Right ventricle myocardium inferior (tissue), 1 donor: ENCODE data around the gene HHATL. TPM values are rescaled to one million over a fixed set of nuclear protein-coding genes. Genes with fewer than 3 reads are reported as not detected.
"Not testable (repeated sequence)": the region's sequence is repeated elsewhere in the genome, so short reads cannot be mapped to it uniquely, and the experiment has no call there.

ENCODE experiments used
- ATAC-seq: fragments of 200-7000 bp; cut with Tn5 transposase; one replicate; pipeline ENCODE4 v1.9.1; 2020; ENCODE audit warnings: mild to moderate bottlenecking, moderate library complexity
- DNase-seq: peaks from one replicate; pipeline ENCODE4 v3.0.0; 2021; ENCODE audit errors: missing footprints
- intact Hi-C: fragments of 100-400 bp; cut with DNase I; formaldehyde crosslinking; loops from one replicate; pipeline ENCODE4 v1.11.0; 2022
- total RNA-seq: library from RNA; stranded (reverse); fragmentation: NEBNext Ultra II Directional; extraction: Animal tissue kit (Norgen Biotek cat#: 25700); gene quantifications from one replicate; pipeline ENCODE4 v1.2.1, GENCODE V29; 2021
- donor health status: DM: no; HTN: yes; CAD: no; lungs with severe emphysema.

HHATL gene
- total RNA-seq, 1 donor from 2014 or later: 440 TPM

DNA sequence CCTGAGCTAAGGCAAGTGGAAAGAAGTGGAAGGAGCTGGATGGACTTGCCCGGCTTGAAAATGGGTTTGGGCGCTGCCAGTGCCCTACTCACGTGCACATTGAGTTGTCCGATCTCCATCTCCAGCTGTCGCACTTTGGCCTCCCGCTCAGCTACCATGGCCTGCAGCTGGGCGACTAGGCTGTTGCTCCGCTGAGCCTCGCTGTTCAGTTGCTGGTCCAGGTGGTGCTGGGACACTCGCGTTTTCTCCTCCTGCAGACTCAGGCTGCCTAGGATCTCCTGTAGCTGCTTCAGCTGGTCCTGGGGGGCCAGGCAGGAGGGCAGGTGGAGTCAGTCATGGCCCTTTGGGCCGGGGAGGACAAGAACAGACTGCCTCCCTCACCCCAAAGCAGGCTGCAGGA lies 33.0 kb upstream of the HHATL start:
- ATAC-seq (no peak), DNase-seq (no peak)
- intact Hi-C loops: no loop called here

DNA sequence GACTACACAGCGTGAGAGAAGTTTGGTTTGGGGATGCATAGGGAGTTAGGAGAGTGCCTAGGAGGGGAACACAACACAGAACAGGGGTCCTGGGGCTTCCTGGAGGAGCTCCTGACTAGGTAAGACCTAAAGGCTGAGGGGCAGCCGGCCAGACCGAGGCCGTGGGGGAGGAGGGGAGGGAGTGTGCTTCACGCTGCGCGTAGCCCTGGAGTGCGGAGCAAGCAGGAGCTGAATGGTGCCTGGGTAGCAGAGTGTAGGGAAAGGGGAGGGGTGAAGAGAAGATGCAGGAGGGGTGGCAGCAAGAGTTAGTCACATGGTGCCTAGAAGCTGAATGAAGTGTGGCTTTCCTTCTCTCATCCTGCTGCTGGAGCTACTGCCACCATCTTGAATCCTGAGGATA lies 32.4 kb upstream of the HHATL start:
- intact Hi-C loops: no loop called here
- no peak for DNase-seq
- no peak for ATAC-seq

DNA sequence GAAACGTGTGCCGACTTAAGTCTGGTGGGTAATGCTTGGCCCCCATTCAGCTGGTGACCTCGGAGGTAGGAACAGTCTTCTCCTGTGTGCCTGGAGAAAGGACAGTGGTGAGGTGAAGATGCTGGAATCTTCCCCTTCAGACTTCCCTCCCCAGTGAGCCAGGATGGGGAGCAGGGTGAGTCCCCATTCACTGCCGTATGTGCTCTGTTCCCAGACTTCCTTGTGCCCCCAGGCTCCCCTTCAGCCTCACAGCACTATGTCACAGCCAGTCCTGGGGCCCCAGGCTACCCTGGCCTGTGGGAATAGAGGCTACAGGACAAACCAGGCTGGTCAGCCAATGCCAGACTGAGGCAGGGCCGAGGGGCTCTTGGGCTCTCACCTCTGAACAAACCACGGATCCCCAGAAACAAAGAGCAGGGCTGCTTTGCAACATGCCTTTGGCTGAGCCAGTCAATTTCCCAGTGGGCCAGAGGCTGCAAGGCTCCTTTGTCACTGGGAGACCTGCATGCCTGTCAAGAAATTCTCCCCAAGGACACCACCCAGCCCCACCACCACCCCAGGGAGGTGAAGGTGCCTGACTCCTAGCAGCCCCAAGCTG lies 31.8 kb upstream of the HHATL start:
- DNase-seq: no peak
- intact Hi-C loops: no loop called here
- ATAC-seq: no peak

DNA sequence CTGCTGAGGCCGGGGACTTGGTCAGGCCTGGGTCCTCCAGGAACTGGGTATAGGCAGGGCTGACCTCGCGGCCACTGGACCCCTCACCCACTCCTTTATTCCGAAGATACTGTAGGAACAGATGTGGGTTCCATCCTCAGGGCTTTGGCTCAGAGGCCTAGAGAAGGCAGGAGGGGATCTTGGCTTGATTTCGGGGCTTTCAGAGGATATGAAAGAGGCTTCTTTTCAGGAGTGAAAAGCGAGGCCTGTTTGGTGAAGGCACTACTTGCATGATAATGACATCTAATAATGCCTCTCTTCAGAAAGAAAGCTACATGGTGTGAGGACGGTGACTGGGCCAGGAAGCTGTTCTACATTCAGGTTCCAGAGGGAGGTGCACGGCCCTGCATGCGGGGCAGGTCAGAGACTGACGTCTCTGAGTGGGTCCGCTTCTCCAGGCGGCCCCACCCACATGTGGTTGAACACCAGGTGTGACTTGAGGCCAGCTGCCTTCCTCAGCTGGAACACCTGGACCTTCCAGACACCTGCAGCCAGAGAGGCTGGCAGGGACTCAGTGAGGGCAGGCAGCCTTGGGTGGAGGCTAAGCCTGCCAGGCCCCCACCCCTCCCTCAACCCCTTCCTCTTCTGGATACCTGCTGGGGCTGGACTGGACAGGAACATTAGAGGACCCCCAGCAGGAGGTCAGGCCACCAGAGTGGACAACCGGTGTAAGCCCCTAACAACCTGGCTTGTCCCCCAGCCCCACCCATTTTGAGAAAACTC lies 31.1 kb upstream of the HHATL start:
- intact Hi-C loops: no loop called here
- DNase-seq (no peak), ATAC-seq (no peak)

DNA sequence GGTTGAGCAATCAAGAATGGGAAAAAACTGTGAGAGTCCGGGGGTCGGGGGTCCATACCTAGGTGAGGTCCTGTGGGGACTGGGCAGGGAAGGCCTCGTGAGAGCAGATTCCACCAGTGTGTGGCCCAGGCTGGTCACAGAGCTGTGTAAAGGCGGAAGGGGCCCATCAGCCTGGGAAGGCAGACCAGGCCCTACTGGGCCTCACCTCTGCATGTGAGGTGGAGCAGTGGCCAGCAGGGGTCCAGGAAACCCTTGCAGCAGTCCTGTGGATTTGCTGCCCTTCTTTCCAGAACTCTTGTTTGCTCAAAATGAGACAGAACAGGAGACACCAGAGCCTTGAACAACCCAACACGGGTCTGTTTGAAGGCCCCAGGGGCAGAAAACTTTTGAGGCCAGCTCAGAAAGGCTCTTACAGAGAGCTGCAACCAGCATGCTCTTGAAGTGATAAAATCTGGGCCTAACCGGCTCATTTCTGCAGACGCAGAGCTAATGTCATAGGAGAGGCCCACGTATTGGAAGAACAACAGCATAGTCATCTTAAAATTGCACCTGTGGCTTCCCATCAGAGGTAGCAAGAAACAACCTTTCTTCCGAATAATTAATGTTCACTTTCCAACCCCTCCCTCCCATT lies 30.3 kb upstream of the HHATL start:
- intact Hi-C loops: no loop called here
- DNase-seq: no peak

DNA sequence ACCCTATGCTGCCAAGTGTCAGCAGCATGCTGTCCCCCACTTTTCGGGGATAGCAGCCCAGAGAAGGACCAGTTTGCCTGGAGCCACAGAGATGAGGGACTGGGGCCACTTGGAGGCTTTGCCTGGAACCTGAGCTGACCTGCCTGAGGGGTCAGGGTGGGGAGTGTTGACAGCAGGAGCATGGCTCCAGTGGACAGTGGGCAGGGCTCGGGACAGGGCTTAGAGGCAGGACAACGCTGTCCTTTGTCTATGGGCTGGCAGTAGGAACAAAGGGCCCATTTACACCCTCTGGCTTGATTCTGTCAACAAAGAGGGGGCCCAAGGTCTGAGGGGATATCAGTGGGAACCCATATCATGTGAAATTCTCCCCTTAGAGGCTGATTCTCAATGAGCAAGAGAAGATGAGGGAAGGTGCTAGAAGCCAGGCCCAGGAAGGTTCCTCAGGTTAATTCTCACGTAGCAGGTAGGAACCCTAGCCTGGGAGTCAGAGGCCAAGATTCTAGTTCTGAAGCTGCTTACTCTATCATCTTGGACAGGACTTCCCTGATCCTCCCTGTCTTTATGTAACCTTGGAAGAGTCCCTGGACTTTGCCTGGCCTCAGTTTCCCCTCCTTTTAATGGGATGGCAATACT lies 29.7 kb upstream of the HHATL start:
- DNase-seq (no peak), ATAC-seq (no peak)
- intact Hi-C loops: no loop called here

More for the DNA sequence above, 30.3 kb upstream of the HHATL start:
- ATAC-seq: no peak

DNA sequence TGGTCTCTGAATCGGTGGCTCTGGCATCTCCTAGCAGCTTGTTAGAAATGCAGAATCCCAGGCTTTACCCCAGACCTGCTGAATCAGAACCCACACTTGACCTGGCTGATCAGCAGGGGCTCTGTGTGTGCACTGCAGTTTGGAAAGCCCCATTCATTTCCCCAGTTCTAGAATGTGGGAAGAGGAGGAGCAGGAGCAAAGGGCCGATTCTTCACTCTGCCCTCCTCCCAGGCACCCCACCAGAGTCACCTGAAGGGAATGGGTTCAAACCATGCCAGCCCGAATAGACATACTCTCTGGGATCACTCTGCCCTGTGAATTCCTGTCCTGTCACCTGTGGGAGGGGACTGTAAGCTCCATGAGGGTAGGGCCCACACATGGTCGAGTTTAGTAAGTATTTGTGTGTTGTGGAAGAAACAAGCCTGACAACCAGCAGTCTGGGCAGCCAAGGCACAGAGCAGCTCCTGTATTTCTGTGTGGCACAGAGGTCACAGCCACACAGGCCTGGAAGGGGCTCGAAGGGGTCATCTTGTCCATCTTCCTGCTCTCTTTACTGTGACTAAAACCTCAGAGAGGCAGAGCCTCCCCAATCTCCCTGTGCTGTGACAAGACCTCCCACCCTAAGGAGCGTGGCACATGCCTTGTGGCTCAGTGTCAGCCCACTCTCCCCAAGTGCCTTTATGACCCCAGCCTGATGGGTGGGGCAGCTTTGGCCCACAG lies 29.0 kb upstream of the HHATL start:
- DNase-seq (no peak), ATAC-seq (no peak)
- intact Hi-C loops: no loop called here

DNA sequence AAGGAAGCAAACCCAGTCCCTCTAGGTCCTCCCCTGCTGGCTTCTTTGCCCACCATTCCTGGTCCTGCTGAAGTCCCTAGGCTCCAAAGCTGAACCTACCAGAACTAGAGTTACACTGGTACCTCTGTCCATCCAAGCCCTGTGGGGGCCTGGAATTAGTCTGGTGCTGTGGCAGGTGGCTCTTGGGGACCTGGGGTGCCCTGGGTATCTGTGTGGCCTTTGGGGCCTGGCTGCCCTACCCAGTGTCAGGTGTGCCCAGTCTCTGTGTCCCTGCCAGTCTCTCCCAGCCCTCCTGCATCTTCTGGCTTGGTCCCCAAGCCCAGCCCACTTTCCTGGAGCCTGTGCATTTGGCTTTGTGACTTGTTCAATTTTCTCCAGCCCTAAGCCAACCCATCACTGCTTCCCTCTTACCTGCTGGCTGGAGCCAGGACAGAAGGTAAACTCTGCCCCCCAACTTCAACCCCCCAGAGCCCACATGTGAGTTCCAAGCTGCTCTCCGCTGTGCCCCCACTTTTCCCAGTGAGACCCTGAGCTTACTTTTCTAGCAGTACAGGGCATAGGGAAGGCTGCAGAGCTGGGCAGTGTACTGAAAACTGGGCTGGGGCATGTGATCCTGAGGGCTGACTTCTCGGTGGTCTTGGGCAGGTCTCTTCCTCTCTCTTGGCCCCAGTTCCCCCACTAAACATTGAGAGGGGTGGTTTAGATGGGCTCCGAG lies 28.3 kb upstream of the HHATL start:
- ATAC-seq (no peak), DNase-seq (no peak)
- intact Hi-C loops: loop anchor here (1.0 kb wide), 1 partner anchor 8 kb away; no protein-coding TSS in a partner anchor

DNA sequence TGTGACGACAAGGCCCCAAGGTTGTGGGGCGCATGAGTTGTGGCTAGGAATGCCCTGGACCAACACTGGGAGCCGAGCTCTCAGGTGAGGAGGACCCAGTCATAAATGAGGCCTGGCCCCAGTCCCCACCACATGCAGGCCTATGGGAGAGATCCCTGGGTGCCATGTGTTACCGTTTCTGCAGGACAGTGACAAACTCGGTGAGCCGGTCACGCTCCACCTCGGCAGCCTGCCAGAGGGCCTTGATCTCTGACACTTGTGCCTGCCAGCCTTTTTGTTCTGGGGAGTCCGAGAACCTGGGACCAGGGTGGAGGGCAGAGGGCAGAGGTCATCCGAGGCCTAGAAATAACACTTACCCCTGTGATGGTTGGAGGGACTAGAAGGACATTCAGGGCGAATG lies 27.7 kb upstream of the HHATL start:
- intact Hi-C loops: loop anchor here (1.0 kb wide), 1 partner anchor 9 kb away; no protein-coding TSS in a partner anchor
- DNase-seq: no peak

DNA sequence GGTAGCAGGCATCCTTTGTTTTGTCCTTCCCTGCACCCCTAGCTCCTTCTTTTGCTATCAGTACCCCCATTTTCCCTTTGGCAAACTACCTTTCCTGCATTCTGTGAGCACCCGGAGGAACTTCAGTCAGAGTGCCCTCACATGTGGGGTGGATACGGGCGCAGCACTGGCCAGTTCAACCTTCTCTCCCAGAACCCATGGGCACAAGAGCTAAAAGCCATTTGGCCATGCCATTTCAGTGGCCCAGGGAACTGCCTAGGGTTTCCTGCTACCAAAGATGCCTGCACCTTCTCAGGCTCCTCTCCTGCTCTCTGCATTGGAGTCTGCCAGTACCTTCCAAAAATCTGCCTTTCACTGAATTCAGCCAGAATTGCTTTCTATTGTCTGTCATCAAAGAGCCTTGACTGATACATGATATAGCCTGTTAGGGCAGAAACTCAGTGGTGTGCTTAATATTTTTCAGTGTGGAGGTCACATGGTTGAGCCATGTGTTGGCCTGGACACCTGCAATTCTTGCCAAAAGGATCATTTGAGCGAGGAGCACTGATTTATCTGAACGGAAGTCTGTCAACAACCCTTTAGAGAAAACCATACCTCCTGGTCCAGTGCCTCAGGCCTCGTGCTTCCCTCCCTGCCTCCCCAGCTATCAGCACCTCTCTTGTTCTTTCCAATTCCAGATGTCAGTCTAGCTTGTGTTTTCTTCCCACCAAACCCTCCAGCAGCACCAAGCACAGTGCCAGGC lies 27.0 kb upstream of the HHATL start:
- DNase-seq (no peak), ATAC-seq (peak; percentile 84)
- intact Hi-C loops: loop anchor here (1.0 kb wide), 1 partner anchor 10 kb away; no protein-coding TSS in a partner anchor

More for the DNA sequence above, 27.7 kb upstream of the HHATL start:
- peak; percentile 9 for ATAC-seq

DNA sequence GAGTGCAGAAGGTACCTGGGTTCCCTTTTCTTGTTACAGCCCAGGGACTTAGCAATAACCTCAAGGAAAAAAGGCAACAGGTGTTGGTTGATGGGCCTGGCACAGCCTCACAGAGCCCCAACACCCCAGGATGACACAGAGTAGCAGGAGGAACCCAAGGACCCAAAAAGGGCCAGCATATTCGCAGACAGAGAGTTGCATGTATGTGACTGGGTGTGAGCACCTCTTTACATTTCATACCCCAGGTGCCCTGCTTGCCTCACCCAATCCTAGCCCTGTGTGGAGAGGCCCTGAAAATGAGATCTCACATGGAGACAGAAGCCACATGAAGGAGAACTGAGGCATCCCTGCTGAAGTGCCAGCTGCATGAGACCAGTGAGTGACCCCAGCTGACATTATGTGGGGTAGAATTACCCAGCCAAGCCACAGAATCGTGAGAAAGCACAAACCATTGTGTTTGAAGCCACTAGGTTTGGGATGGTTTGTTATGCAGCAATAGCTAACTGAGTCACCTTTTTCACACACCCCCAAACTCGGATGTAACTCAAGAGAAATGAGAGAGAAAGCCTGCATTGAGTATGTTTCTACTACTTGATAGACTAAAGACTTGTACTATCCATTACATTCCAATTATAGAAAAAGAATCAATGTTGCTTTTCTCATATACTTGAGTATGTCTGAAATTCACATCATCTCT lies 26.2 kb upstream of the HHATL start:
- no peak for ATAC-seq
- intact Hi-C loops: no loop called here
- DNase-seq: no peak

DNA sequence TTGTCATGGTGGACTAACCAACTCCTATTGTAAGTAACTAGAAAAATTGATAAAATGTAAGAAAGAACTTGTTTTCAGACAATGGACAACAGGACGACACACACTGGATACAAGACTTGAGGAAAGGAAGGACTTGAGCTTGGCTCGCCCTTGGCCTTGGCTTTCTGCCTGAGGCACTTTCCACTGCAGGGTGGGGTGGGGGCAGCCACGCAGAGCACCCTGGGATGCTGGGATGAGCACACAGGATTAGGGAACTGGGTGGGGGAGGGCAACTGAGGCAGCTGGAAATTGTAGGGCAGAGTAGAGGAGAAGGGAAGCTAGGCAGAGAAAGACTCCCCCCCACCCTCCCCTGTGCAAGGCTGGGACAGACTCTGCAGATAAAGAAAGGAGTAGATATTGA lies 25.5 kb upstream of the HHATL start:
- ATAC-seq (peak; percentile 42), DNase-seq (peak; percentile 70)
- intact Hi-C loops: no loop called here

DNA sequence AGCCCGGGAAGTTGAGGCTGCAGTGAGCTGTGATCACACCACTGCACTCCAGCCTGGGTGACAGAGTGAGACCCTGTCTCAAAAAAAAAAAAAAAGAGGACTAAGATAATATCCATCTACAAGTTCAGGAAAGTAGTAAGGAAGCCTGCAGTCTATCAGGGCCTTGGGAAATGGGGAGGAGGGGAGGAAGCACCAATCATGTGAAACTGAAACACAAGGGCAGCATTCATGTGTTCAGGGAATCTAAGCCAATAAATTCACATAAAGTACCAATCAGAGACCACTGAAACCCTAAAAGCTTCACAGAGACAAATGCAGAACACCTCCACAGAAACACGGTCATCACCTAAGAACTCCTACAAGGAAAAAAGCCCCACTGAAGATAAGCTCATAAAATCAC lies 22.9 kb upstream of the HHATL start:
- ATAC-seq (no peak), DNase-seq (no peak)
- intact Hi-C loops: no loop called here

DNA sequence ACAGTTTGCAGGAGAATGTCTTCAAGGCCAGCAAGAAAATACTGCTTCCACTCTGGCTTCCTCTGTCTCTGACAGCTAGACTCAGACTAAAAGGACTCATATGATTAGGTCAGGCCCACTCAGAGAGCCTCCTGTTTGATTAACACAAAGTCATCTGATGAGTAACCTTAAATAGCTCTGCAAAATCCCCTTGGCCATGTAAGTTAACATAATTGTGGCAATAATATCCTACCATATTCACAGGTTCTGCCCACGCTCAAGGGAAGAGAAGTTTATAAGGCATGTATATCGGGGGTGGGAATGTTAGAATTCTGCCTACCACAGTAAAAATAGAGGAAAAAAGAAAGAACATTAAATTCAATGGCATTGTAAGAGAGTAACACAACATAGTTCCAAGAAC lies 20.6 kb upstream of the HHATL start:
- no peak for ATAC-seq
- intact Hi-C loops: no loop called here
- no peak for DNase-seq

DNA sequence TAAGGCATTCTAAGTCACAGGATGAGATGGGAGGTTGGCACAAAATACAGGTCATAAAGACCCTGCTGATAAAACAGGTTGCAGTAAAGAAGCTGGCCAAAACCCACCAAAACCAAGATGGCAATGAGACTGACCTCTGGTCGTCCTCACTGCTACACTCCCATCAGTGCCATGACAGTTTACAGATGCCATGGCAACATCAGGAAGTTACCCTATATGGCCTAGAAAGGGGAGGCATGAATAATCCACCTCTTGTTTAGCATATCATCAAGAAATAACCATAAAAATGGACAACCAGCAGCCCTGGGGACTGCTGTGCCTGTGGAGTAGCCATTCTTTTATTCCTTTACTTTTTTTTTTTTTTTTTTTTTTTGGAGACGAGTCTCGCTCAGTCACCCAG lies 19.8 kb upstream of the HHATL start:
- intact Hi-C loops, ATAC-seq, DNase-seq: not testable (repeated sequence)

DNA sequence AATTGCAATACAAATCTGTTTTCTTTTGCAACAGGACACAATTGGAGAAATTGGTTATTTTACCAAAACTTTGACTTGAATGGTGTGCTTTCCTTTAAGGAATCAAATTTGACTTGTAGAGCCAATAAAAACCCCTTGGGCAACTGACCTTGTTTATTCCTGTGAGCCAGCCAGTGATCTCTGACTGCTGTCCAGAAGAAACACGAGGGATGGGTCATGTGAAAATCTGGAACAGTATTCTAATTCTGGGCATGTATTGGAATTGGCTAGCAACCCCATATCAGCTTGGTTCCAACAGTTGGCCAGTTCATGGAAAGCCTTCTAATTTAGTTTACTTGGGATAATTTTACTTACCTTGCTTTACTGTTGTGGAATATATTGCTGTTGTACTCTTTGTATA lies 19.1 kb upstream of the HHATL start:
- ATAC-seq: no peak

DNA sequence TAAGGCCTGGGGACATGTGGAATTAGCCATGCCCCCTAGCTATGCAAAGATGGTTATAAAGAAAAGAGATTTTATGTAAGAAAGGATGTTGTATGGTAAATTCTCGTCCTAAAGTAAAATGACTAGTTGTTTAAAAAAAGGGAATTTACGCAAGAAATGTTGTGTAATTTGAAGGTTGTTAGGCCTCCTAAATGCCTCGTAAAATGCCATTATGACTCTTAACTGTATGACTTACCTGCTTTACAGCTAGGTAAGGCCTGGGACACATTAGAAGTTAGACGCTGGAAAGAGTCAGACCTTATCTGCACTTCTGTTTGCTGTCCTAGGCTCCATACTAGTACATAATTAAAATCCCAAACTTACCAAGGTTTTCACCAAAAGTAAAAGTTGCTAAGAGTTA lies 17.5 kb upstream of the HHATL start:
- DNase-seq (no peak), ATAC-seq (no peak)
- intact Hi-C loops: no loop called here

More for the DNA sequence above, 19.1 kb upstream of the HHATL start:
- no peak for DNase-seq
- intact Hi-C loops: no loop called here
